ENCODE data around the gene PKP1. TPM values are rescaled to one million over a fixed set of nuclear protein-coding genes. Genes with fewer than 3 reads are reported as not detected.

The PKP1 gene
- total and polyA plus RNA-seq, 10 of the 15 experiments (the other 5 are each of a cell fraction or from before 2014, with no cell fraction given) = 0.03 TPM; not detected in 9

GRCh38 chr1:201329801-201330200, 46.5 kb downstream of the PKP1 start (continued):
- no peak for TF ChIP-seq BMI1 (IDR thresholded peaks at IDR 0.05; ENCODE audit: borderline replicate concordance)
- TF ChIP-seq RB1 (IDR thresholded peaks at IDR 0.05; ENCODE audit: borderline replicate concordance) = no peak
- TF ChIP-seq ELK1 (IDR thresholded peaks at IDR 0.05; ENCODE audit: low read depth, low read length) = no peak
- no peak for TF ChIP-seq LARP7 (IDR thresholded peaks at IDR 0.05)
- no peak for TF ChIP-seq FOXM1 (IDR thresholded peaks at IDR 0.05; ENCODE audit: low read depth, low read length)
- TF ChIP-seq KDM1A (IDR thresholded peaks at IDR 0.05; ENCODE audit: borderline replicate concordance) = no peak

- DNase-seq (ENCODE audit: low read depth, low spot score) (no peak), FAIRE-seq (no peak), ATAC-seq (no peak)
- Histone ChIP-seq H2AFZ (ENCODE audit: control insufficient read depth, low read depth, low read length) (no peak overlapping the region), H3K9me3 (replicated peaks; ENCODE audit: control insufficient read depth, insufficient read depth, low read length) (no peaks in the 10 kb centered on the region), H3K79me2 (ENCODE audit: control insufficient read depth, insufficient read depth, low read length) (no peaks in the 10 kb centered on the region), H3K9ac (ENCODE audit: control insufficient read depth, insufficient read depth, low read length) (no peak overlapping the region), H3K36me3 (ENCODE audit: control insufficient read depth in 2 of 2, insufficient read depth in 2 of 2, low read length in 1 of 2) (no peaks in the 10 kb centered on the region), H4K20me1 (ENCODE audit: control insufficient read depth, insufficient read depth) (no peaks in the 10 kb centered on the region), H3K4me2 (ENCODE audit: control insufficient read depth, insufficient read depth) (no peak overlapping the region), H3K27ac (ENCODE audit: control insufficient read depth, insufficient read depth) (no peak overlapping the region), H3K4me1 (ENCODE audit: control insufficient read depth, insufficient read depth, low read length) (no peaks in the 10 kb centered on the region), H3K4me3 (no peak overlapping the region), H3K27me3 (replicated peaks in 1 of 2; ENCODE audit: control insufficient read depth in 2 of 2, insufficient read depth in 2 of 2, low read length in 1 of 2) (peaks cover 0 to 4% of the 10 kb centered on the region in 2 experiments; a peak in 2 of 4 replicates)
- ChIA-PET RAD21 (ENCODE audit: unreplicated experiment) (no interaction called here), SMC1A (ENCODE audit: uncharacterized antibody, unreplicated experiment) (no interaction called here), CTCF (no interaction called here), POLR2A (no interaction called here)
- in situ Hi-C loops (cut with MboI) (no loop called here), intact Hi-C loops (cut with micrococcal nuclease; ENCODE audit: unreplicated experiment) (no loop called here)
- 39% methylated on average over 2 of the region's 2 CpGs for WGBS (ENCODE audit: insufficient coverage, insufficient replicate concordance, low lambda C conversion rate, missing lambda C conversion rate)
- BruUV-seq (replicated peaks) = no TSS peak
- TF ChIP-seq TCF3 (IDR thresholded peaks at IDR 0.05; ENCODE audit: borderline replicate concordance, insufficient read depth, low read depth, low read length) (no peak), NBN (IDR thresholded peaks at IDR 0.05) (no peak), RB1 (IDR thresholded peaks at IDR 0.05; ENCODE audit: borderline replicate concordance) (no peak), EGR1 (IDR thresholded peaks at IDR 0.05; ENCODE audit: borderline replicate concordance in 1 of 2, low read depth in 2 of 2, low read length in 2 of 2) (no peak), SP1 (IDR thresholded peaks at IDR 0.05; ENCODE audit: low read depth, low read length) (no peak), MTA2 (IDR thresholded peaks at IDR 0.05; ENCODE audit: low read depth) (no peak), ZNF274 (IDR thresholded peaks at IDR 0.05; ENCODE audit: insufficient read depth, insufficient read length) (no peak), POLR2A (IDR thresholded peaks at IDR 0.05; ENCODE audit: low read depth, low read length) (no peak), CEBPB (IDR thresholded peaks at IDR 0.05; ENCODE audit: borderline replicate concordance in 1 of 2, low read depth in 2 of 2, low read length in 2 of 2) (no peak), HDAC6 (IDR thresholded peaks at IDR 0.05; ENCODE audit: unreplicated experiment) (no peak)
- TF ChIP-seq, protein P1, sequence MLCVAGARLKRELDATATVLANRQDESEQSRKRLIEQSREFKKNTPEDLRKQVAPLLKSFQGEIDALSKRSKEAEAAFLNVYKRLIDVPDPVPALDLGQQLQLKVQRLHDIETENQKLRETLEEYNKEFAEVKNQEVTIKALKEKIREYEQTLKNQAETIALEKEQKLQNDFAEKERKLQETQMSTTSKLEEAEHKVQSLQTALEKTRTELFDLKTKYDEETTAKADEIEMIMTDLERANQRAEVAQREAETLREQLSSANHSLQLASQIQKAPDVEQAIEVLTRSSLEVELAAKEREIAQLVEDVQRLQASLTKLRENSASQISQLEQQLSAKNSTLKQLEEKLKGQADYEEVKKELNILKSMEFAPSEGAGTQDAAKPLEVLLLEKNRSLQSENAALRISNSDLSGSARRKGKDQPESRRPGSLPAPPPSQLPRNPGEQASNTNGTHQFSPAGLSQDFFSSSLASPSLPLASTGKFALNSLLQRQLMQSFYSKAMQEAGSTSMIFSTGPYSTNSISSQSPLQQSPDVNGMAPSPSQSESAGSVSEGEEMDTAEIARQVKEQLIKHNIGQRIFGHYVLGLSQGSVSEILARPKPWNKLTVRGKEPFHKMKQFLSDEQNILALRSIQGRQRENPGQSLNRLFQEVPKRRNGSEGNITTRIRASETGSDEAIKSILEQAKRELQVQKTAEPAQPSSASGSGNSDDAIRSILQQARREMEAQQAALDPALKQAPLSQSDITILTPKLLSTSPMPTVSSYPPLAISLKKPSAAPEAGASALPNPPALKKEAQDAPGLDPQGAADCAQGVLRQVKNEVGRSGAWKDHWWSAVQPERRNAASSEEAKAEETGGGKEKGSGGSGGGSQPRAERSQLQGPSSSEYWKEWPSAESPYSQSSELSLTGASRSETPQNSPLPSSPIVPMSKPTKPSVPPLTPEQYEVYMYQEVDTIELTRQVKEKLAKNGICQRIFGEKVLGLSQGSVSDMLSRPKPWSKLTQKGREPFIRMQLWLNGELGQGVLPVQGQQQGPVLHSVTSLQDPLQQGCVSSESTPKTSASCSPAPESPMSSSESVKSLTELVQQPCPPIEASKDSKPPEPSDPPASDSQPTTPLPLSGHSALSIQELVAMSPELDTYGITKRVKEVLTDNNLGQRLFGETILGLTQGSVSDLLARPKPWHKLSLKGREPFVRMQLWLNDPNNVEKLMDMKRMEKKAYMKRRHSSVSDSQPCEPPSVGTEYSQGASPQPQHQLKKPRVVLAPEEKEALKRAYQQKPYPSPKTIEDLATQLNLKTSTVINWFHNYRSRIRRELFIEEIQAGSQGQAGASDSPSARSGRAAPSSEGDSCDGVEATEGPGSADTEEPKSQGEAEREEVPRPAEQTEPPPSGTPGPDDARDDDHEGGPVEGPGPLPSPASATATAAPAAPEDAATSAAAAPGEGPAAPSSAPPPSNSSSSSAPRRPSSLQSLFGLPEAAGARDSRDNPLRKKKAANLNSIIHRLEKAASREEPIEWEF (IDR thresholded peaks at IDR 0.05; ENCODE audit: insufficient replicate concordance, low read depth, low read length) = no peak
- TF ChIP-seq, protein P2, sequence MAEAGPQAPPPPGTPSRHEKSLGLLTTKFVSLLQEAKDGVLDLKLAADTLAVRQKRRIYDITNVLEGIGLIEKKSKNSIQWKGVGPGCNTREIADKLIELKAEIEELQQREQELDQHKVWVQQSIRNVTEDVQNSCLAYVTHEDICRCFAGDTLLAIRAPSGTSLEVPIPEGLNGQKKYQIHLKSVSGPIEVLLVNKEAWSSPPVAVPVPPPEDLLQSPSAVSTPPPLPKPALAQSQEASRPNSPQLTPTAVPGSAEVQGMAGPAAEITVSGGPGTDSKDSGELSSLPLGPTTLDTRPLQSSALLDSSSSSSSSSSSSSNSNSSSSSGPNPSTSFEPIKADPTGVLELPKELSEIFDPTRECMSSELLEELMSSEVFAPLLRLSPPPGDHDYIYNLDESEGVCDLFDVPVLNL (IDR thresholded peaks at IDR 0.05; ENCODE audit: low read depth, low read length) = no peak
These were observed 47.2 kb downstream of the PKP1 start for GRCh38 chr1:201330541-201330940.
